GM12878 (cell line): ENCODE results near the gene AOPEP.

Experiments
- EP300 ChIP-seq, 2 experiments: fragments of 150-350 bp in 1 of 2; IDR thresholded peaks; 2 replicates each; pipeline ENCODE4 v1.6.1; 2011 to 2012; ENCODE audit warnings: low read depth in 2 of 2, low read length in 2 of 2, borderline replicate concordance in 1 of 2, improper control_type of control experiment in 1 of 2, inconsistent platforms in 1 of 2; ENCODE audit not compliant: control insufficient read depth in 1 of 2
- POLR2A ChIP-seq: IDR thresholded peaks from 2 replicates; pipeline ENCODE4 v1.6.1; 2011; ENCODE audit warnings: low read depth, mild to moderate bottlenecking, low read length
- RFX5 ChIP-seq: IDR thresholded peaks from 2 replicates; pipeline ENCODE4 v1.6.1; 2011; ENCODE audit warnings: low read depth, low read length, improper control_type of control experiment
- TF ChIP-seq, protein P1 (sequence below), 3 experiments: IDR thresholded peaks in 2 of 3; conservative IDR thresholded peaks in 1 of 3; 2 replicates each; pipeline ENCODE4 v1.5.1; 2011; ENCODE audit warnings: low read depth in 3 of 3, low read length in 3 of 3, mild to moderate bottlenecking in 3 of 3, control low read depth in 2 of 3, moderate library complexity in 2 of 3, inconsistent platforms in 1 of 3, mixed read lengths in 1 of 3; ENCODE audit not compliant: control insufficient read depth in 2 of 3, insufficient read depth in 1 of 3; ENCODE audit errors: extremely low read depth in 1 of 3

DNA sequence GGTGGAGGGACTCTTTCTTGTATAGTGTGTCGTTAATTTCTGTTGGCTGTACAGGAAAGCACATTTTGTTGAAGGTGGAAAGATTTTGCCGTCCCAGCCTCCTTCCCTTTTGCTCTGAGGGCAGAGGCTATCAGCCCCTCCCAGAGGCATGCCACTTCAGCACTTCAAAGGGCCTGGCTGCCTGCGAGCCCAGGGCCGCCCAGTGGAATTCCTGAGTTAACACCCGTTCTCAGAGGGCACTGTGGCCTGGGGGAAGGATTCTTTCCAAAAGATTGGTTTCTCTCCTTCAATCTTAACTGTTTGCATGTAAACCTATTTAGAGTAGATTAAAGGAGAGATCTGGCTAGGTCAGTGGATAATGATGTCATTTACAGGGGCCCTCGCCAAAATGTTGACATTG is 352.4 kb downstream of the AOPEP start:
- TF ChIP-seq RFX5 (no peak), EP300 (IDR thresholded peaks at IDR 0.05; ENCODE audit: borderline replicate concordance in 1 of 2, control insufficient read depth in 1 of 2, low read depth in 2 of 2, low read length in 2 of 2) (no peak), POLR2A (no peak)
- TF ChIP-seq, protein P1, sequence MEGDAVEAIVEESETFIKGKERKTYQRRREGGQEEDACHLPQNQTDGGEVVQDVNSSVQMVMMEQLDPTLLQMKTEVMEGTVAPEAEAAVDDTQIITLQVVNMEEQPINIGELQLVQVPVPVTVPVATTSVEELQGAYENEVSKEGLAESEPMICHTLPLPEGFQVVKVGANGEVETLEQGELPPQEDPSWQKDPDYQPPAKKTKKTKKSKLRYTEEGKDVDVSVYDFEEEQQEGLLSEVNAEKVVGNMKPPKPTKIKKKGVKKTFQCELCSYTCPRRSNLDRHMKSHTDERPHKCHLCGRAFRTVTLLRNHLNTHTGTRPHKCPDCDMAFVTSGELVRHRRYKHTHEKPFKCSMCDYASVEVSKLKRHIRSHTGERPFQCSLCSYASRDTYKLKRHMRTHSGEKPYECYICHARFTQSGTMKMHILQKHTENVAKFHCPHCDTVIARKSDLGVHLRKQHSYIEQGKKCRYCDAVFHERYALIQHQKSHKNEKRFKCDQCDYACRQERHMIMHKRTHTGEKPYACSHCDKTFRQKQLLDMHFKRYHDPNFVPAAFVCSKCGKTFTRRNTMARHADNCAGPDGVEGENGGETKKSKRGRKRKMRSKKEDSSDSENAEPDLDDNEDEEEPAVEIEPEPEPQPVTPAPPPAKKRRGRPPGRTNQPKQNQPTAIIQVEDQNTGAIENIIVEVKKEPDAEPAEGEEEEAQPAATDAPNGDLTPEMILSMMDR (IDR thresholded peaks at IDR 0.05 in 2 of 3, conservative IDR thresholded peaks at IDR 0.05 in 1 of 3; ENCODE audit: control insufficient read depth in 2 of 3, extremely low read depth in 1 of 3, insufficient read depth in 1 of 3, low read depth in 3 of 3, low read length in 3 of 3): no peak
